ENCODE measurements around the gene ERRFI1. TPM values are rescaled to one million over a fixed set of nuclear protein-coding genes. Genes with fewer than 3 reads are reported as not detected.
"Not testable (repeated sequence)": the region's sequence is repeated elsewhere in the genome, so short reads cannot be mapped to it uniquely, and the experiment has no call there.

ERRFI1 gene
- total and polyA plus RNA-seq, 2 experiments from 2014 or later = 29.7 to 50.8 TPM

DNA sequence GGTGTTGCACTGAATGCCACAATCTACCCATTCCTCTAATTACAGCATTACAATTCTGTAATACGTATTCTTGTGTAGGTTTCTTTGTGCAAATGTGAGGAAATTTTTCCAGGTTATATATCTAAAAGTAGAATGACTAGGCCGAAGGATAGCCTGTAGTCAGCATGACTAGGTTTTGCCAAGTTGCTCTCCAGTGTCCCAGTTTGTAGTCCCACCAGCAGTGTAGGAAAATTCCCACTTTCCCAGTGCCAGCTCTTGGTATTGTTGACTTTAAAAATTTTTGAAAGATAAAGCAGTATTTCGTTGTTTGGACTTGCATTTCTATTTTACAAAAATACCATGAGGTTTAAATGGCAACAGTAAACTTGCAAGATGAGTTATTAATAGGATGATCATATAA, 61.6 kb downstream of the ERRFI1 start:
- Histone ChIP-seq H3K27me3 (replicated peaks; ENCODE audit: insufficient read depth) (no peaks in the 10 kb centered on the region), H3F3A (ENCODE audit: insufficient read depth) (no peaks in the 10 kb centered on the region), H3K79me2 (ENCODE audit: insufficient read depth) (peaks cover 78% of the 10 kb centered on the region), H3K9me2 (ENCODE audit: insufficient read depth) (no peaks in the 10 kb centered on the region), H3K9me3 (ENCODE audit: low read depth) (no peaks in the 10 kb centered on the region), H3K4me2 (ENCODE audit: unreplicated experiment) (no peak overlapping the region), H3K36me3 (ENCODE audit: low read depth) (peaks cover 48% of the 10 kb centered on the region), H2AFZ (no peak overlapping the region), H4K20me1 (ENCODE audit: insufficient read depth) (0 out of 2 replicates have a peak, but pooled peaks cover 5% of the 10 kb centered on the region), H3K9ac (no peak overlapping the region), H3K4me1 (ENCODE audit: insufficient read depth) (peaks cover 11% of the 10 kb centered on the region), H3K4me3 (no peak overlapping the region), H3K27ac (no peak overlapping the region)
- TF ChIP-seq EZH2phosphoT487 (IDR thresholded peaks at IDR 0.05; ENCODE audit: insufficient read depth, low read depth) = no peak
- no peak for TF ChIP-seq EZH2 (IDR thresholded peaks at IDR 0.05; ENCODE audit: insufficient read depth, poor library complexity, severe bottlenecking)
- in situ Hi-C loops (cut with MboI) = no loop called here
- DNase-seq = no peak
- 94 to 98% methylated on average over 3 of the region's 3 CpGs for WGBS, 2 experiments (ENCODE audit: low coverage in 1 of 2, low lambda C conversion rate in 2 of 2, missing lambda C conversion rate in 2 of 2)

DNA sequence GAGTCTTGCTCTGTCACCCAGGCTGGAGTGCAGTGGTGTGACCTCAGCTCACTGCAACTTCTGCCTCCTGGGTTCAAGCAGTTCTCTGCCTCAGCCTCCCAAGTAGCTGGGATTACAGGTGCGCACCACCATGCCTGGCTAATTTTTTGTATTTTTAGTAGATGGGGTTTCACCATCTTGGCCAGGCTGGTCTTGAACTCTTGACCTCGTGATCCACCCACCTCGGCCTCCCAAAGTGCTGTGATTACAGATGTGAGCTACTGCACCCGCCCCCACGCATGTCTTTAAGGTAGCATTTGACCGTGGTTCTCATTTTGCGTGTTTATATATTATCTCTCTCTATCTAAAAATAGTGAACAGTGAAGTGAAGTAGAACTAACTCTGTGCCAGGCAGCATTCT, 62.3 kb downstream of the ERRFI1 start:
- H3K27me3 ChIP-seq (replicated peaks; ENCODE audit: insufficient read depth); in situ Hi-C loops (cut with MboI); H3K9me3 ChIP-seq (ENCODE audit: low read depth); DNase-seq; H3K4me3 ChIP-seq; H4K20me1 ChIP-seq (ENCODE audit: insufficient read depth); H3K4me2 ChIP-seq (ENCODE audit: unreplicated experiment); H3K9me2 ChIP-seq (ENCODE audit: insufficient read depth); H2AFZ ChIP-seq; H3F3A ChIP-seq (ENCODE audit: insufficient read depth); H3K27ac ChIP-seq; H3K9ac ChIP-seq: not testable (repeated sequence)
- H3K4me1 ChIP-seq (ENCODE audit: insufficient read depth) = peaks cover 11% of the 10 kb centered on the region
- WGBS, 2 experiments (ENCODE audit: low coverage in 1 of 2, low lambda C conversion rate in 2 of 2, missing lambda C conversion rate in 2 of 2) = 90 to 91% methylated on average over 7 of the region's 7 CpGs
- peaks cover 42% of the 10 kb centered on the region for H3K36me3 ChIP-seq (ENCODE audit: low read depth)
- H3K79me2 ChIP-seq (ENCODE audit: insufficient read depth) = peaks cover 72% of the 10 kb centered on the region

DNA sequence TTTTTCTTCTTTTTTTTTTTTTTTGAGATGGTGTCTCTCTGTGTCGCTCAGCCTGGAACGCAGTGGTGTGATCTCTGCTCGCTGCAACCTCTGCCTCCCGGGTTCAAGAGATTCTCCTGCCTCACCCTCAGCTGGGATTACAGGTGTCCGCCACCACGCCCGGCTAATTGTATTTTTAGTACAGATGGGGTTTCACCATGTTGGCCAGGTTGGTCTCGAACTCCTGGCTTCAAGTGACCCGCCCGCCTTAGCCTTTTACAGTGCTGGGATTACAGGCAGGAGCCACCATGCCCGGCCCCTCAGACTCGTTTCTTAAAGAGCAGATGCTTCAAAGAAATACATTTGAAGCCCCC, 62.8 kb downstream of the ERRFI1 start:
- H3K27ac ChIP-seq; H4K20me1 ChIP-seq (ENCODE audit: insufficient read depth); H3K4me3 ChIP-seq; H3K4me2 ChIP-seq (ENCODE audit: unreplicated experiment); H3K9me3 ChIP-seq (ENCODE audit: low read depth); H2AFZ ChIP-seq; DNase-seq; H3K27me3 ChIP-seq (replicated peaks; ENCODE audit: insufficient read depth); in situ Hi-C loops (cut with MboI); H3F3A ChIP-seq (ENCODE audit: insufficient read depth); H3K9me2 ChIP-seq (ENCODE audit: insufficient read depth): not testable (repeated sequence)
- Histone ChIP-seq H3K4me1 (ENCODE audit: insufficient read depth) (peaks cover 11% of the 10 kb centered on the region), H3K79me2 (ENCODE audit: insufficient read depth) (peaks cover 67% of the 10 kb centered on the region), H3K9ac (0 out of 2 replicates have a peak overlapping the region, but pooled peaks have one; percentile 97), H3K36me3 (ENCODE audit: low read depth) (peaks cover 40% of the 10 kb centered on the region)
- 89 to 93% methylated on average over 10 to 12 of the region's 12 CpGs for WGBS, 2 experiments (ENCODE audit: low coverage in 1 of 2, low lambda C conversion rate in 2 of 2, missing lambda C conversion rate in 2 of 2)

DNA sequence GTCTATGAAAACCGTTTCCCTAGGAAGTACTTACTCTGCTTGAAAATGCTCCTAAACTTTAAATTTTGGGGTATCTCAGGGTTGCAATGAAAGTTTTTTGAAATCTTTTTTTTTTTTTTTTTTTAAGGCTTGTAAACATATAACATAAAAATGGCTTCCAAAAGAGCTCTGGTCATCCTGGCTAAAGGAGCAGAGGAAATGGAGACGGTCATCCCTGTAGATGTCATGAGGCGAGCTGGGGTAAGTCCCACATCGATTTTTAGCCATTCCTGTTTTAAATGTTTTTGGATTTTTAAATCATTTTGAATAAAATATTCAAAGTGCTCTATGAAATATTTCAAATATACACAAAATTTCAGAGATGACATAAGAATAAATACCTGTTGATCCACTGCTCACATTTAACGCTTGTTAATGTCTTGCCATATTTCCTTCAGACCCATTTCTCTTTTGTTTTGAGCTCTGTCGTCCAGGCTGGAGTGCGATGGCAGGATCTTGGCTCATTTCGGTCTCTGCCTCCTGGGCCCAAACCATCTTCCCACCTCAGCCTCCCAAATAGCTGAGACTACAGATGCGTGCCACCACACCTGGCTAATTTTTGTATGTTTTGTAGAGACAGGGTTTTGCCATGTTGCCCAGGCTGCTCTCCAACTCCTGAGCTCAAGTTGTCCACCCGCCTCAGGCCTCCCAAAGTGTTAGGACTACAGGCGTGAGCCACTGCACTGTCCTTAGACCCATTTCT, 63.3 kb downstream of the ERRFI1 start:
- peak overlapping the region; percentile 97 for H3K9ac ChIP-seq
- H3K36me3 ChIP-seq (ENCODE audit: low read depth) = peaks cover 37% of the 10 kb centered on the region
- peaks cover 11% of the 10 kb centered on the region for H3K4me1 ChIP-seq (ENCODE audit: insufficient read depth)
- in situ Hi-C loops (cut with MboI) = no loop called here
- H2AFZ ChIP-seq = peak overlapping the region; percentile 81
- TF ChIP-seq EZH2 (IDR thresholded peaks at IDR 0.05; ENCODE audit: insufficient read depth, poor library complexity, severe bottlenecking) = no peak
- no peak for TF ChIP-seq EZH2phosphoT487 (IDR thresholded peaks at IDR 0.05; ENCODE audit: insufficient read depth, low read depth)
- H4K20me1 ChIP-seq (ENCODE audit: insufficient read depth) = 0 out of 2 replicates have a peak, but pooled peaks cover 5% of the 10 kb centered on the region
- H3K27me3 ChIP-seq (replicated peaks; ENCODE audit: insufficient read depth) = no peaks in the 10 kb centered on the region
- H3F3A ChIP-seq (ENCODE audit: insufficient read depth) = no peaks in the 10 kb centered on the region
- H3K9me3 ChIP-seq (ENCODE audit: low read depth) = no peaks in the 10 kb centered on the region
- H3K79me2 ChIP-seq (ENCODE audit: insufficient read depth) = peaks cover 61% of the 10 kb centered on the region
- peak overlapping the region; percentile 83 for H3K27ac ChIP-seq
- H3K9me2 ChIP-seq (ENCODE audit: insufficient read depth) = no peaks in the 10 kb centered on the region
- 87 to 90% methylated on average over 11 of the region's 11 CpGs for WGBS, 2 experiments (ENCODE audit: low coverage in 1 of 2, low lambda C conversion rate in 2 of 2, missing lambda C conversion rate in 2 of 2)
- peak overlapping the region; percentile 97 for H3K4me3 ChIP-seq
- peak overlapping the region; percentile 97 for H3K4me2 ChIP-seq (ENCODE audit: unreplicated experiment)
- DNase-seq = peak; percentile 37

DNA sequence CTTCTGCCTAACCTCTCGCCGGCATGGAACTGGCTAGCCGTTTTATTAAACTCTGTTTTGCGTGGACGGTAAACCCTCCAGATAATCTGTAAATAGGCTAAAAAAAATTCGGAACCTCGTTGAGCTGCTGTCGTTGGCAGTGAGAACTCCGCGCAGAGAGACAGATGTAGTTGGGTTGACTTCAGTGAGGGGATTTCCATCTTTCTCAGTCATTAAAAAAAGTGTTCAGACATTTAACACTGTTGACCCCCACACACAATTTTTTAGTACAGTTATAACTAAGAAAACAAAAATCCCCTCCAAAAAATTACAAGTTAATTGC, 64.1 kb downstream of the ERRFI1 start:
- Histone ChIP-seq H2AFZ (peak overlapping the region; percentile 81), H4K20me1 (ENCODE audit: insufficient read depth) (no peaks in the 10 kb centered on the region), H3K27ac (peak overlapping the region; percentile 83), H3K4me1 (ENCODE audit: insufficient read depth) (peaks cover 13% of the 10 kb centered on the region), H3K79me2 (ENCODE audit: insufficient read depth) (peaks cover 53% of the 10 kb centered on the region), H3K9ac (peak overlapping the region; percentile 97), H3K4me3 (peak overlapping the region; percentile 97), H3F3A (ENCODE audit: insufficient read depth) (peaks cover 1% of the 10 kb centered on the region; the same call in 1 of the 2 replicates), H3K9me3 (ENCODE audit: low read depth) (no peaks in the 10 kb centered on the region), H3K9me2 (ENCODE audit: insufficient read depth) (no peaks in the 10 kb centered on the region), H3K4me2 (ENCODE audit: unreplicated experiment) (peak overlapping the region; percentile 97), H3K36me3 (ENCODE audit: low read depth) (peaks cover 29% of the 10 kb centered on the region), H3K27me3 (replicated peaks; ENCODE audit: insufficient read depth) (no peaks in the 10 kb centered on the region)
- WGBS, 2 experiments (ENCODE audit: low coverage in 1 of 2, low lambda C conversion rate in 2 of 2, missing lambda C conversion rate in 2 of 2) = 0% methylated on average over 10 of the region's 10 CpGs
- no peak for DNase-seq
- in situ Hi-C loops (cut with MboI) = no loop called here
- TF ChIP-seq EZH2 (IDR thresholded peaks at IDR 0.05; ENCODE audit: insufficient read depth, poor library complexity, severe bottlenecking) (no peak), EZH2phosphoT487 (IDR thresholded peaks at IDR 0.05; ENCODE audit: insufficient read depth, low read depth) (no peak)

Small RNA genes within 50 kb of the gene (small RNA-seq; reads per million reads assigned to genes)
- gene RF00019 (ENCODE audit: low read depth, low replicate concordance) = not detected

Other genes with a start within 250 kb of the ERRFI1 start
- 1.1 and 2.8 TPM in 2 replicates for gene PER3, start 242.0 kb downstream of the ERRFI1 start, total RNA-seq (2014; rRNA removed; shearing (Covaris generic))
- 1.4 and 2.4 TPM in 2 replicates for gene PER3, start 242.0 kb downstream of the ERRFI1 start, polyA plus RNA-seq (2016; fragmentation: Nextera tagmentation; extraction: Ambion mirVana)
- not detected in 2 replicates for gene UTS2, start 173.2 kb downstream of the ERRFI1 start, total RNA-seq (2014; rRNA removed; shearing (Covaris generic))
- not detected in 2 replicates for gene UTS2, start 173.2 kb downstream of the ERRFI1 start, polyA plus RNA-seq (2016; fragmentation: Nextera tagmentation; extraction: Ambion mirVana)
- gene TNFRSF9, start 85.5 kb downstream of the ERRFI1 start, total RNA-seq (2014; rRNA removed; shearing (Covaris generic)) = 0.13 TPM in 1 of 2 replicates, not detected in the other
- gene TNFRSF9, start 85.5 kb downstream of the ERRFI1 start, polyA plus RNA-seq (2016; fragmentation: Nextera tagmentation; extraction: Ambion mirVana) = not detected in 2 replicates
- gene PARK7, start 64.6 kb downstream of the ERRFI1 start, total RNA-seq (2014; rRNA removed; shearing (Covaris generic)) = 191 and 198 TPM in 2 replicates
- gene PARK7, start 64.6 kb downstream of the ERRFI1 start, polyA plus RNA-seq (2016; fragmentation: Nextera tagmentation; extraction: Ambion mirVana) = 514 and 522 TPM in 2 replicates